ENCODE measurements around the gene VPS45. TPM values are rescaled to one million over a fixed set of nuclear protein-coding genes. Genes with fewer than 3 reads are reported as not detected.
A peak's percentile ranks its signal among the peaks of the same experiment; 100 is the strongest.

Gene VPS45
- total and polyA plus RNA-seq, 9 donors, result 16.8 to 45.8 (median 32.7) TPM

DNA sequence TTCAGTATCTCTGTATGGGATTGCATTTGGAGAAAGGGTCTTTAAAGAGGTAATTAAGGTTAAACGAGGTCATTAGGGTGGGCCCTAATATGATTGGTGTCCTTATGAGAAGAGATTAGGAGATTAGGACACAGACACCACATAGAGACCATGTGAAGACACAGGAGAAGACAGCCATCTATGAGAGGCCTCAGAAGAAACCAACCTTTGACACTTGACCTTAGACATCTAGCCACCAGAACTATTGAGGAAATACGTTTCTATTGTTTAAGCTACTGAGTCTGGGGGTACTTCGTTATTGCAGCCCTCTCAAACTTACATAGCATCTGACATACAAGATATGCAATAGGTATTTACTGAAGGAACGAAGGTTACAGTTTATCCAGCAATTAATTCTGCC, 7.3 kb upstream of the VPS45 start:
- WGBS, 3 donors, result 79 to 84% (median 82%) methylated on average over 4 of the region's 4 CpGs
- H3K27me3 ChIP-seq, result no peaks in the 10 kb centered on the region
- H3K4me3 ChIP-seq, result no peak overlapping the region
- no peak overlapping the region for H3K27ac ChIP-seq
- TF ChIP-seq POLR2A (IDR thresholded peaks at IDR 0.05), result no peak
- TF ChIP-seq, protein P1, sequence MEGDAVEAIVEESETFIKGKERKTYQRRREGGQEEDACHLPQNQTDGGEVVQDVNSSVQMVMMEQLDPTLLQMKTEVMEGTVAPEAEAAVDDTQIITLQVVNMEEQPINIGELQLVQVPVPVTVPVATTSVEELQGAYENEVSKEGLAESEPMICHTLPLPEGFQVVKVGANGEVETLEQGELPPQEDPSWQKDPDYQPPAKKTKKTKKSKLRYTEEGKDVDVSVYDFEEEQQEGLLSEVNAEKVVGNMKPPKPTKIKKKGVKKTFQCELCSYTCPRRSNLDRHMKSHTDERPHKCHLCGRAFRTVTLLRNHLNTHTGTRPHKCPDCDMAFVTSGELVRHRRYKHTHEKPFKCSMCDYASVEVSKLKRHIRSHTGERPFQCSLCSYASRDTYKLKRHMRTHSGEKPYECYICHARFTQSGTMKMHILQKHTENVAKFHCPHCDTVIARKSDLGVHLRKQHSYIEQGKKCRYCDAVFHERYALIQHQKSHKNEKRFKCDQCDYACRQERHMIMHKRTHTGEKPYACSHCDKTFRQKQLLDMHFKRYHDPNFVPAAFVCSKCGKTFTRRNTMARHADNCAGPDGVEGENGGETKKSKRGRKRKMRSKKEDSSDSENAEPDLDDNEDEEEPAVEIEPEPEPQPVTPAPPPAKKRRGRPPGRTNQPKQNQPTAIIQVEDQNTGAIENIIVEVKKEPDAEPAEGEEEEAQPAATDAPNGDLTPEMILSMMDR (IDR thresholded peaks at IDR 0.05), result no peak
- no peak for TF ChIP-seq EP300 (IDR thresholded peaks at IDR 0.05)
- no peaks in the 10 kb centered on the region for H3K36me3 ChIP-seq
- no peaks in the 10 kb centered on the region for H3K9me3 ChIP-seq
- H3K4me1 ChIP-seq (ENCODE audit: insufficient read depth), result peaks cover 3% of the 10 kb centered on the region
- intact Hi-C loops (cut with DNase I), result loop anchor here in 1 of 4 donors (10.0 kb wide), 1 partner anchor 165 kb away; the partner anchor contains the start of gene BOLA1
- no peak for DNase-seq

GRCh38 chr1:150061632-150062101, 5.9 kb upstream of the VPS45 start:
- Histone ChIP-seq H3K27me3 (no peaks in the 10 kb centered on the region), H3K36me3 (no peaks in the 10 kb centered on the region), H3K9me3 (no peaks in the 10 kb centered on the region), H3K4me1 (ENCODE audit: insufficient read depth) (peaks cover 3% of the 10 kb centered on the region), H3K27ac (no peak overlapping the region), H3K4me3 (no peak overlapping the region)
- DNase-seq, result no peak
- no peak for TF ChIP-seq POLR2A (IDR thresholded peaks at IDR 0.05)
- no peak for TF ChIP-seq EP300 (IDR thresholded peaks at IDR 0.05)
- TF ChIP-seq, protein P1 (IDR thresholded peaks at IDR 0.05), result no peak
- 41 to 52% (median 46%) methylated on average over 3 of the region's 3 CpGs for WGBS, 3 donors
- intact Hi-C loops (cut with DNase I), result loop anchor here in 1 of 4 donors (10.0 kb wide), 1 partner anchor 167 kb away; the partner anchor contains the start of gene BOLA1

DNA sequence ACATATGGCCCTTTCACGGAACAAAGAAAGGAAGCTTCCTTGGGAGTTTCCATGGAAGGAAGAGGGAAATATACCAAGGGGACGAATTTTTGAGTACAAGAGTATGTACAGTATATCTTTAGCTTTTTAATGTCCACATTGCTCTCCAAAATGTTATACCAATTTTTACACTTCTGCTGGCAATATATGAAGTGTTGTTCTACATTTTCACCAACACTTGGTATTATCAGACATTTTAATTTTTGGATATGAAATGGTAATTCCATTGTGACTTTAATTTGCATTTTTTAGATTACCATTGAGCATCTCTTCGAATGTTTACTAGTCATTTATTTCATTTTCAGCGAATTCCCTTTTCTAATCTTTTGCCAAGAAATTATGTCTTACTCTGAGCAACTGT, 5.5 kb upstream of the VPS45 start:
- Histone ChIP-seq H3K9me3 (no peaks in the 10 kb centered on the region), H3K36me3 (no peaks in the 10 kb centered on the region), H3K4me1 (ENCODE audit: insufficient read depth) (peaks cover 3% of the 10 kb centered on the region), H3K4me3 (no peak overlapping the region), H3K27ac (no peak overlapping the region), H3K27me3 (no peaks in the 10 kb centered on the region)
- intact Hi-C loops (cut with DNase I), result loop anchor here in 1 of 4 donors (10.0 kb wide), 1 partner anchor 167 kb away; the partner anchor contains the start of gene BOLA1
- 91 to 94% (median 92%) methylated on average over 4 of the region's 4 CpGs for WGBS, 3 donors
- DNase-seq, result no peak
- TF ChIP-seq POLR2A (IDR thresholded peaks at IDR 0.05) (no peak), EP300 (IDR thresholded peaks at IDR 0.05) (no peak)
- TF ChIP-seq, protein P1 (IDR thresholded peaks at IDR 0.05), result no peak

DNA sequence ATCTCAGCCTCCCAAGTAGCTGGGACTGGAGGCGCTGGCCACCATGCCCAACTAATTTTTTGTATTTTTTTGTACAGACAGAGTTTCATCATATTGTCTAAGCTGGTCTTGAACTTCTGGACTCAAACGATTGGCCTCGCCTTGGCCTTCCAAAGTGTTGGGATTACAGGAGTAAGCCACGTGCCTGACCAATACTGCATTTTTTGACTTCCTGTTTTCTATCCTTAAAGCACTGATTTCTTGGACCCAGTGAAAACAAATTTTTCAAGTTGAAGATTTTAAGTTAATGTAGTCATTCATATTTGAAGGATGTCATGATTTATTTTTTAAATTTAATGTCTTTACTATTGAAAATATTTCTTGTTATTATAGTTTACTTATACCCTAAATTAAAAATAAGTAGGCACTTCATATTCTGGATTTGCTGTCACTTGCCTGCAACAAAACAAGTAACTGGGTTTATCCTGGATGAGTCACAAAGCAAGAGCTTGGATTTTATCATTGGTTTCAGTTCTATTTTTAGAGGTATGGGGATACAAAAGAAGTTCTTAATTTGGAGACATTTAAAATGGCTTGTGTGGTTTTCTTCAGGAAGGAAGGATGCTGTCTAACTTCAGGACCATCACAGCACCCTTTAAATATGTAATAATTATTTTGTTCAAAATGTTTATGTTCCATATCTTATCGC, 2.2 kb upstream of the VPS45 start:
- WGBS, 3 donors, result 48 to 56% (median 51%) methylated on average over 5 of the region's 5 CpGs
- no peaks in the 10 kb centered on the region for H3K27me3 ChIP-seq
- H3K4me1 ChIP-seq (ENCODE audit: insufficient read depth), result peaks cover 3% of the 10 kb centered on the region
- no peaks in the 10 kb centered on the region for H3K9me3 ChIP-seq
- DNase-seq, result no peak
- no peak for TF ChIP-seq POLR2A (IDR thresholded peaks at IDR 0.05)
- TF ChIP-seq EP300 (IDR thresholded peaks at IDR 0.05), result no peak
- TF ChIP-seq, protein P1 (IDR thresholded peaks at IDR 0.05), result no peak
- H3K36me3 ChIP-seq, result no peaks in the 10 kb centered on the region
- H3K27ac ChIP-seq, result peak overlapping the region in 1 of 2 donors; percentile 19
- intact Hi-C loops (cut with DNase I), result loop anchor here in 2 of 4 donors (5.0 to 10.0 kb wide), 2 partner anchors 103 to 171 kb away; partner anchors contain the start of gene BOLA1 (in 1 of the 2)
- H3K4me3 ChIP-seq, result no peak overlapping the region

Measured in ovary (tissue), 9 donors.